GM18519 (cell line): ENCODE data around the gene COPS9.

Source experiments
- ATAC-seq: cut with Tn5 transposase; IDR thresholded peaks from one replicate; pipeline ENCODE4 v1.9.1; 2021; ENCODE audit warnings: mild to moderate bottlenecking, moderate library complexity; ENCODE audit not compliant: unreplicated experiment, low FRiP score

The COPS9 gene

DNA sequence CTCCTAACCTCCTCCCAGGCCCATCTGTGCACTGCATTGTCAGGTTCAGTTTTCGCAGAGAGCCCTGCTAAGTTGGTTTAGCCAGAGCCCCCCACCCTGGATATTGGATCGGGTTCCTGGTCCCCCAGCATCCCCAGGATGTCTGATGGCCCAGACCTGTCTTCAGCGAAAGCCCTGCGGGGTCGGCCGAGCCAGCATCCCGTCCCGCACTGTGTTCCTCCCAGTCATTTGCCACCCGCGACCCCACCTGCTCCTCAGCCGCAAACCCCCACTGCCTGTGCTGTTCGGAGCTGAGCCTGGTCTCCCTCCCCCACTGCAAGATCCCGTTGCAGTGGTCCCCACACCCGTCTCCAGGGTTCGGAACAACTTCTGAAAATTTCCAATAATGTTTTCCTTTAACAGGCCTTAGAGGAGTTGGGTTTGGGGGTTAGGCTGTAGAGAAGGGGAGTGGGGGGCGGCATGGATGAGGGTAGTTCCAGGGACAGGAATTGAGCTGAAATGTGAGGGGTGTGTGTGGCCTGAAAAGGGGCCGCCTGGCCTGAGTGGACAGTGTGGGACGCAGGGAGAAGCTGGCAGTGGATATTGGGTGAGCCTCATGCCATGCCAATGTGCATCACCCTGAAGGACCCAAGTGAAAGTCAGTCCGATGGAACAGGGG lies 1.6 kb upstream of the COPS9 start:
- no peak for ATAC-seq

DNA sequence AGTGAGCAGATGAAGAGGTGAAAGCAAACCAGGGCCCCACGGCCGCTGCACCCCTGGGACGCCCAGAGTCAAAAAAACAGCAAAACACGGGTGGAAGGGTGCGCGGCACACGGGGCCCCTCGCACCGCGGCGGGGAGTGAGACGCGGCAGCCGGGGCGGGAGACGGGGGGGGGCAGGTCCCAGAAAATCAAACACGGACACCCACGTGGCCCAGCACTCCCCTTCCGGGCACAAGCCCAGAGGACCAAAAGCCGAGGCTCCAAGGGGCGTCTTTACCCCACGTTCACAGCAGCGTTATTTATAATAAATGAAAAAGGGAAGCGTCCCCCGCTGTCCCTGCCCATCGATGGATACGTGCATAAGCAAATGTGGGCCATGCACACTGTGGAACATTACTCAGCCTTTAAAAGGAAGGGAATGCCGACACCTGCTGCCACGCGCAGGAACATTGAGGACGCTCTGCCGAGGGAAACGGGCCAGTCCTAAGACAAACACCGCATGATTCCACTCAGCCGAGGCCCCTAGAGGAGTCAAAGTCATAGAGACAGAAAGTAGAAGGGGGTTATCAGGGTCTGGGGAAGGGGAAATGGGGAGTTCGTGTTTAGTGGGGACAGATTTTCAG lies 677 bp upstream of the COPS9 start:
- no peak for ATAC-seq

DNA sequence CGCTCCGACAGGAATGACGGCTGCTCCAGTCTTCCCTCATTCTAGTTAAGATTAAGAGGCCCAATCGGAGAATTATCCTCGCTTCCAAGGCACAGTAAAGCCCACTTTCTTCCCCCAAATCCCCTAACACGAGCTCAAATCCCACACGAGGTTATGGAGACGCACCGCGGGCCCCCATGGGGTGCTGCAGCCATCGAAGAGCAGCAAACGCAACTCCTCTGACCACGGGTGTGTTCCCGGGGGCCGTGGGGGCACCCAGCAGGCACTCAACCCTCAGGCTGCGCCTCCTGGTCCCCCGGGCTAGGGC lies 446 bp downstream of the COPS9 start:
- no peak for ATAC-seq

DNA sequence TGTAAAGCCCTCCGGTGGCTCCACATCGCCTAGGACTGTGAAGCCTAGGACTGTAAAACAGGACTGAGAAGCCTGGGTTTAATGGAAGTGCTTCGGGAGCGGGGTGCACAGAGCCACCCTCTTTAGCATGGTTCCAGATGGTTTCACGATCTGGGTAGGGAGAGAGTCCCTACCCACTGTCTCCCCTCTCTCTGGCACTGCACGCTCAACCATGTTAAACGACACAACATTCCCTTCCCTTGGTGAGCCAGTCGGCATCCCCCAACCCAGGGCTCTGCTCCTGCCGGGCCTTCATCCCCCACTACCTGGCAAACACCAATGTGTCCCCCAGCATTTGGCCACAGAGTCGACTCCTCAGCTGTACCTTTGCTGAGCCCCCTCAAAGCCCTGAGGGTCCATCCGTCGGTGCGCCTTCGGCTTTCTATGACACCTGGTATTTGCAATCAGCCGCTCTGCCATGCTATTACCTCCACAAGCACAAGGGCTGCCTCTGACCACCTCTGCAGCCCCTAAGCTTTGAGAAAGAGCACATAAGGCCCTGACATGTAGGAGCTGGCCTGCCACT lies 1.1 kb downstream of the COPS9 start:
- ATAC-seq: no peak

DNA sequence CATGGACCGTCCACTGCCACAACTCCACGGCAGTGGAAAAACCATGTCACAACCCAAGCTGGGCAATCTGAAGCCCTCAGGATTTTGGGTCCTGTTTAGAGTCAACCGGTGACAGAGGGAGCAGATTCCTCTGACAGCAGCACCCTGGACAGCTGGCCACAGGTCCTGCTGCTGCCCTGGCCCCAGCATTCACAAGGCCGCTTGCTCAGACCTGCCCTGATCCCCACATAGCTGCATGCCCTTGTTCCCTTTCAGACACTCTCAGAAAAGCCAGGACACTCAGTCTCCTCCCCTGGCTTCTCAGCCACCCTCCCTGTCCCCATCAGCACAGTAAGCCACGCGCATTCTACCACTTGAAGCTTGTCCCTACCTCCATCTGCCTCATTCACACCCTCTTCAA lies 1.6 kb downstream of the COPS9 start:
- no peak for ATAC-seq

DNA sequence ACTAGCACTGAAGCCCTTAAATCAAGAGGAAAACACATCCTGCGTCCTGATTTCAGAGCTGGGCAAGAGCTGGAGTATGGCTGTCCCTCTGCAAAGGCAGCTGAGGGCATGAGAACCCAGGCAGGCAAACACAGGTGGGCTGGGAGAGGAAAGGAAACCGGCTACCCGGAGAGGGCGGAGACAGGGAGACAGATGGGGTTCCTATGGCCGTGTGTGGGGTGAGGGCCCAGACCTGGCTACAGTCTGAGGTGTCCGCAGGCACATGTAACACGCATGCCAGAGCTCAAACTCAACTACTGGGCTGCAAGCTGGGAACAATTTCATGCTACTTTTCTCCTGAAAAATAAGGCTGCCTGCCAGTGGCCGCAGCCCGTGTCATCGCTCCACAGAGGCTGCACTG lies 2.7 kb downstream of the COPS9 start:
- no peak for ATAC-seq

DNA sequence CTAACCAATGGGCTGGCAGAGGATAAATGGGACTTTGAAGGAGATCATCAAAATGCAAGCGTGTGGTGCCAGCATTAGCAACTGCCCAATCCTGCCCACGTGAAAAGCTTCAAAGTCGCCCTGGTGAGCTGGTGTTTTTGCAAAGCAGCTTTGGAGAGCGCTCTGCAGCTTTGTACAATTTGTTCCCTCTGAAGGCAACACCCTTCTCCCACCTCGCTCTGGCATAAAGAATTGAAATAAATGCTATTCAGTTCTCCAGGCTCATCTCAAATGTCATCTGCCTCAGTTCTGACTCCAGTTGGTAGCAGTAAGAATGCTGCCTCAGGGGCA lies 3.5 kb downstream of the COPS9 start:
- no peak for ATAC-seq

DNA sequence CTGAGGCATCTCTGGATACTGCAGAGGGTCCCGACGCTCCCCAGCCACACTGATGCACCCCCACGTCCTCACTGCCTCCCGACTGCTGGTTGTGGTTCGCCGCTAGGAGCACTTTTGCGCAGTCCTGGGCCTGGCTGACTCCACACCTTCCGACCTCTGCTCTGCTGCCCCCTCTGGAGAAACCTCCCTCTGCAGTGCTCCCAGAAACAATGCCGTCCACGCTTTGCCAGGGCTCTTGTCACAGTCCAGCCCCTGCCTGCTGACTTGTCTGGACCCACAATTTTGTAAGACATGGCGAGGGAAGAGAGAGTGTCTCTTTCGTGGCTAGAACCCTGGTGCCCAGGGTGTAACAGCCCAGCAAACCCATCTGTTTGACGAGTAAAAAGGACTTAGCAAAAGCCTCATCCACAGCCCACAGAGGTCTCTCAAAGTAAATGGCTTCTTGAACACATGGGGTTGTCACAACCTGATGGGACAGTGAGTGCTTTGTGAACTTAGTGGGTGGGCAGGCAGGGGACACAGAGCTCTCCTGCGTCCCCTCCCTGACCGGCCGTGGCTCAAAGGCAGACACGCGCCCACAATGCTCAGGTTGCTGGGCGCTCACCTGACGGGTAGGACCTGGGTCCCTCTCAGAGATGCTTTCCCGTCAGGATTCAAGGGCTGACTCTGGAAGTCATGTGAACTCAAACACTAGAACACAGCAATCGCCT lies 4.0 kb downstream of the COPS9 start:
- ATAC-seq: no peak

DNA sequence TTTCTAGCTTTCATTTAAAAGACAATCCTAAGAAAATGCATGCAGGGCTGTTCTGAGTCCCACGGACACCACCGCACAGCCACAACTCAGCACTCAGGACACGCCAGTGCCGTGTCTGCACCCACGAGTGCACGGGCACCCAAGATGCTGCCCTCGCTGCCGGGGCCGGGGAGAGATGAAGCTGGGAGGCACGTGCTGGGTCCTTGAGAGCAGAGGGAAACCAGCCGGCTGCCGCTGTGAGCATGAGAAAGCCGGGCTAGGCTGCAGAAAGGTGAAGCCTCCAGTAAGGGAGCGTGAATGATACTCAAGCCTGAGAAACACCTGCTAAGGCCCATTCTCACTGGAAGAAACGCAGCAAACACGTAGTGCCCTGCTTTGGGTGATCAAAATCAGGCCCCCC lies 4.8 kb downstream of the COPS9 start:
- no peak for ATAC-seq

DNA sequence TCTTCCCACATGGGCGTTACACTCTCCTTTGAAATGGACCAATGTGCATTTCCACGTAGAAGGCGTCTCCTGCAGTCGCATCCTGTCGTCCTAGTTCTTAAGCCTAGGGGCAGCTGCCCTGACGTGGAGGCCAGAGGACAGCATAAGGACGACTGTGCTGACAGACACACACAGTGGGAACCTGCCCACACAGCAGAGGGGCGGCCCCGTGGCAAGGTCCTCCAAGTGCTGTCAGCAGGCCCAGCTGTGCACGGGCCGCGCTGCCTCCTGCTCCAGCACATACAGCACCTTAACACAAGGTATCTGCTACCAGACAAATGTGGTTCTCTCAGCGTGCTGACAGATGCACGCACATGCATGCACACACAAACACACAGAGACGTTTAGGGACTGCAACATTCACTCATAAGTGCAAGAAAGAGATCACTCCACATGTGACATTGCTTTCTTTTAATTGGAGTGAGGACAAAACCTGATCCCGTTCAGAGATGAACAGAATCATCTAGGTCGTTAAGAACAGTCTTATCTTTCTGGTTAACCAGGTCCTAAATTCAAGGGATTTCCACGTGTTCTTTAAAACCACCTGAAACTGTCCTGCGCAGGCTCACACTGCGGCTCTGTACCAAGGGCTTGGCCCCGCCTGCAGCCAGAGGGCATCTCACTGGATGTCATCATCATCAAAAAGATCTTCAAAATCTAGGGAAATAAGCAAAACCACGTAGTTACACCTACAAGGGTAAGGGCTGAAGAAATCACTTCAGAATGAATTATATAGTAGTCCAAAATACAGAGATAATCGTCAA lies 5.5 kb downstream of the COPS9 start:
- no peak for ATAC-seq

DNA sequence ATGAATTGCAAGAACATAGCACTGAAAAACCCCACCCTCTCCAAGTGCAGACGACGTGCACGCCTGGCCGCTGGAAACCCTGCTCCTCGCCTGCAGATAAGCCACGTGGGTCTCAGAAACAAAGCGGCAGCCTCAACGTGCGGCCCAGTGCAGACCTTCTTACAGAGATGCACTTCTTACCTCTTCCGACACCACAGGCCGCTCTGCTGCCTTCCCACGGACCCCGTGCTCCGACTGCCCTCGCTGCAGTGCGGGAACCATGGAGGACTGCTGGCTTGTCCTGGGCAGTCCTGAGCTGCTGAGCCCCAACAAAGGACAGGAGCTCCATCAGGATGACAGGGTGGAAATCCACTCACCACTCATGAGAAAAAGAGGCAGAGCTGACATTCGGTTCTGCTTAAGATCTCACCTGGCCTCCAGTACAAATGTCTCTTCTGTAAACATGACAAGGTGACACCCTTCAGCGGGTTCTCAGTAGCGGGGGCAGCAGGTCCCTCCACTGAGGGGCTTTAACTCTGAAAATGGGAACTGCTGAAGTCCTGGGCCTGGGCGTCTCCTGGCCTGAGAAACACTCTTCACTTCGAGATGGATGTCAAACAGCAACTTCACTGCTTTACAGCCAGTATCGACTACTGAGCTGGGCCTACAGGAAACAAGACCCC lies 6.2 kb downstream of the COPS9 start:
- ATAC-seq: no peak

DNA sequence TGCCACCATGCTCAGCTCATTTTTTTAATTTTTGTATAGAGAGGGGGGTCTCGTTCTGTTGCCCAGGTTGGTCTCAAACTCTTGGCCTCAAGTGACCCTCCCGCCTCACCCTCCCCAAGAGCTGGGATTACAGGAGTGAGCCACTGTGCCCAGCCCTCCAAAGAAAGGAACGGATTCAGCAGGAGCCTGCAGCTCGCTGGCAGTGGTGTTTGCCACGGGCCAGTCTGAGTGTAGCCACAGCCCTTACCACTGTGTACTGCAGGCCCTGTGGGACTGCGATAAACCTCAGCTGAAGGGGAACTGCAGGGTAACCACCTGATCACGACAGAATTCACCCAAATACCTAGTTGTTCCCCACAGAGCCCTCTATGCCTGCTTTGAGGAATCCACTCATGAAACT lies 6.8 kb downstream of the COPS9 start:
- ATAC-seq: no peak

DNA sequence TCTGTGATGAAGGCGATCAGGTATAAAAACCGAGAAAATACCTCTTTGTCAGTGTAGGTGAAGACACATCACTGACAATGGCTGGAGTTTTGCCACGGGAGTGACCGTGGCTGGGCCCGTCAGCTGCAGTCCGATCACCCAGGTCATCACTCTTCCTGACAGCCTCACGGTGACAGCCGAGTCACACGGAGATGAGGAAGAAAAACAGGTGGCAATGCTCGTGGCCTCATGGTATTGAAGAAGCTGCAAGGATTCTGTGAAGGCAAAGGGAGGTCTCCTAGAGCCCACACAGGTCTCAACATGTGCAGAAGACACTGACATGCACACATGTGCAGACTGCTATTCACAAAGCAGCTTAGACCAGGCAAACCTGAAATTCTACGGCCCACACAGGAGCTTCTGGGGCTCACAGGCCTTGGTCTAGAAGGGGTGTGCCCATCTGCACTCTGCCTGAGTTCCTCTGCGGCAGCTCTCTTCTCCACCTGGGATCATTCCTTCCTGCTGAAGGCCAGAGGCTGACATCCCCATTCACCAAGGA lies 7.4 kb downstream of the COPS9 start:
- ATAC-seq: no peak

DNA sequence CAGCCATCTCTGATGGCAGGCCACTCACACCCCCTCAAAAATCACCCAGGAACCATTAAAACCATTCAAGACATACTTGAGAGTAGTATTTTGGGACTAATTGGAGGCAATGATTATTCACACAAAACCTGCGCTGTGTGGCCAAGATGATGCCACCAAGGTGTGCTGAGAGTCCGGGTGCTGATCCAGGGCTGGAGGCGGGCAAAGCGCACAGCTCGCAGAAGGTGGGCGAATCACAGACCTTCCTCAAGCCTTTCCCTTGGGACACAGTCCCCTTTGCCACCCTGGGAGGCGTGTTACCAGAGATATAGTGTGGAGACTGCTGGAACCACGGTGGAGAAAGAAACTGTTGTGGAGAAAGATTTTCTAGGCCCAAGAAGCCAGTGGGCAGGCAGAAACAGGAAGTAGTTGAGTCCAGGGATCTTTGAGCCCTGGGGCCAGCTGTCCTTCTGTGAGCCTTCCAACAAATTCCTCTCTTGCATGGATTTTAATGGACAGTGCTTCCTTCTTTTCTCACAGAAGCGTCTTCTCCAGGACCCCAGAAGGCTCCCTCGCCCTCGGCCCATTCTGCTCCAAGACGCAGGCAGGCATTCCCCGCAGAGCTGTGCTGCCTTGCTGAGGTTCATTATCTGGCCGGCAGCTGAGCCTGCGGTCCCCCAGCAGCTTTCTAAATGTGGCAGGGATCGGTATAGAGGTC lies 8.0 kb downstream of the COPS9 start:
- no peak for ATAC-seq

DNA sequence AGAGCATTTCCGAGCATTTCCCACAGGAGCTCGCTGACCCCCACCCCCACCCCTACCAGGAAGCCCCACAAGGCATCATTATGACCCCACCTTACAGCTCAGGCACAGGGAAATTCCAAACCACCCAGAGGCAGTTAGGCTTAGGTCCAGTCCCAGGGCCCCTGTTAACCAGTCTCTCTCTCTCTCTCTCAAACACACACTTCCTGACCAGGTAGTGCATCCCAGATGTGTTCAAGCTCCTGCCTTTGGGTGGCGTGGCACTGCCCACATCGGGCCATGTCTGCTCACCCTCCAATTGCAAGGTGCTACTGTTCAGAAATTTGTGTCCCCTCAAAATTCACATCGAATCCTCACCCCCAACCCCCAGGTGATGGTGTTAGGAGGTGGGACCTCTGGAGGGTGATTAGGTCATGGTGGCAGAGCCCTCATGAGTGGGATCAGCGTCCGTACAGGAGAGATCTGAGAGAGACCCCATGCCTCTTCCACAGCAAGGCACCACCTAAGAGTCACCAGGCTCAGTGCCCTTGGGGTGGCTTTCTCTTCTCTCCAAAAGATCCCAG lies 8.8 kb downstream of the COPS9 start:
- no peak for ATAC-seq

DNA sequence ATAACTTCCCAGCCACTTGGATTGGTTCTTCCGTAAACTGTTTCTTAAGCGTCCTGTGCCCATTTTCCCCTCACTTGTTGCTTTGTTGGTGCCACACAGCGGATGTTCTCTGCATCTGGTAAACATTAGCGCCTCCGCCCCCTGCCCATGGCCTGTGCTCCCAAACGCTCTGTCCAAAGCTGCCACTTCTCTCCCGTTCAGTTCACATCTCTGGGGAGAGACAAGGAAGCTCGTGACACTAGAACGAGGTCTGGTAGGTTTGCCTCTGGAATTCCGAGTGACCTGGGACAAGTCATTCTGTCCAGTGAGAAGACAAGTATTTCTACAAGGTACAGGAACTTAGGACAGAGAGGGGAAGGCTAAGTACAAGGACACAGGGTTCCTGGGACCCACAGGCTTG lies 9.4 kb downstream of the COPS9 start:
- no peak for ATAC-seq

DNA sequence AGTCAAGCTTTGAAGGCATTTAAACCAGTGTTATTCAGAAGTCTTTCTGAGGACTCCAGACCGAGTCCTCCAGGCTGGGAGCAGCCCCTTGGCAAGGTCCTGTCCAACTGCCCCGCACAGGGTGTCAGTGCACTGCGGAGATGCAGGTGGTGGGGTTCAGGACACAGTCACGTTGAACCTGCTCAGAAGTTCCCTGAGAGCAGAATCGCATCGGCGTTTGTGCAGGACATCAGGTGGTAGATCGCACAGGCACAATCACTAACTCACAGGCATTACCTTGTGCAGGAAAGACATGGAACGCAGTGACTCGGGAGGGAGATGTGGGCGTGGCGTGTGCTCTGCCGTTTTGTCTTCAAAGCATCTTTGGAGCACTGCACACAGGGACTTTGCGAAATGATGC lies 10.4 kb downstream of the COPS9 start:
- no peak for ATAC-seq

DNA sequence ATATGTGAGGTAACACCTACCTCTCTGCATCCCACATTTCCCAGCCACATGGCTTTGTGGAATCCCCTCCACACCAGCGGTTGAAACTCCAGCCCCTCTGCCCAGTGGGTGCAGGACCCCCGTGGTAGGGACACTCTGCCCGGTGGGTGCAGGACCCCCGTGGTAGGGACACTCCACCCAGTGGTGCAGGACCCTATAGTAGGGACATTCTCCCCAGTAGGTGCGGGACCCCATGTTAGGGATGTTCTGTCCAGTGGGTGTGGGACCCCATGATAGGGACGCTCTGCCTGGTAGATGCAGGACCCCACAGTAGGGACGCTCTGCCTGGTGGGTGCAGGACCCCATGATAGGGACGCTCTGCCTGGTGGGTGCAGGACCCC lies 11.5 kb downstream of the COPS9 start:
- no peak for ATAC-seq

DNA sequence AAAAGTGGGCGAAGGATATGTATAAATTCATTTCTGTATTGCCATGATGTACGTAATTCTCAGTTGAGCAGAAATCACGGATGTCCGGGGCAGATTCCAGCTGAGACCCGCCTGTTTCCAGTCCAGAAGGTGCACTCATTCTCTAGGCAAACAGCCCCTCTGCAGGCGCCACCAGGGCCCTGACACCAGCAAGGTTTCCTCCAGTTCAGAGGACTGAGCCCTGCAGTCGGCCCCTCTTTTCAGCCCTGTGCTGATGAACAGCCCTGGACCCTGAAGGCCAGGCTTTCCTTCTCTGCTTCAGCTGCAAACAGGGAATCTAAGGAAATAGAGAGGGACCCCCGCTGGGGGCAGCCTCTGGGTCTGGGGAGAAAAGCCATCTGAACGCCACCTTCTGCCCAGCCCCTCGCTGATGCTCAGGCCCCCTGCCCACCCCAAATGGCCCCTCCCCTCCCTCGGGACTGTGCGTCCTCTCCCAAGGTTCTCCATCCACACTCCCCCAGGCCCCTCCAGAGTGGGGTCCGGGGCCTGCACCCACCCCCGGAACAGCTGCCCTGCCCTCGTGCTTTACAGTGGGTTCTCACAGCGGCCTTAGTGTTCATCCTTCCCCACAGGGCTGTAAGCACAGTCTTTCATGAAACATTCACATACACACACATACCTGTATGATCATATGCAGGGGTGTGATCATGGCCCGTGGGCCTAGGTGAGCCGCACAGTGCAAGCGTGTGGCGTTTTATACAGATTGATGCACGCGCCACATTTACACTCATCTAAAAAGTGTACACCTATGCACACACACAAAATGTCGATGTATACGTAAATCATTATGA lies 12.1 kb downstream of the COPS9 start:
- no peak for ATAC-seq
